Motor neuron (in vitro differentiated cells): ENCODE results near the gene STIP1. TPM values are rescaled to one million over a fixed set of nuclear protein-coding genes. Genes with fewer than 3 reads are reported as not detected.
A peak's percentile ranks its signal among the peaks of the same experiment; 100 is the strongest.

Experiments used
- ATAC-seq, 8 experiments: fragments of 200-7000 bp; cut with Tn5 transposase; replicated peaks in 6 of 8; 2 replicates each; pipeline ENCODE4 v1.8.0; 2021; ENCODE audit warnings: mild to moderate bottlenecking in 8 of 8, moderate library complexity in 8 of 8
- H3K27ac ChIP-seq, 2 donors: fragments of 250-450 bp; sonication (Bioruptor Pico); 2 replicates each; pipeline ENCODE4 v1.9.0; 2021; ENCODE audit warnings: antibody characterized with exemption in 2 of 2, mild to moderate bottlenecking in 2 of 2, moderate library complexity in 1 of 2
- H3K4me1 ChIP-seq, 2 donors: fragments of 250-450 bp; sonication (Bioruptor Pico); replicated peaks in 1 of 2; 2 replicates each; pipeline ENCODE4 v1.6.1; 2021; ENCODE audit warnings: antibody characterized with exemption in 2 of 2, mild to moderate bottlenecking in 2 of 2, moderate library complexity in 1 of 2
- H3K4me3 ChIP-seq, 5 donors: fragments of 250-450 bp; sonication (Bioruptor Pico); 2 replicates each; pipeline ENCODE4 v1.9.0; 2021; ENCODE audit warnings: antibody characterized with exemption in 5 of 5, mild to moderate bottlenecking in 5 of 5, moderate library complexity in 4 of 5
- WGBS, 10 experiments: fragments of 450-650 bp; shearing (Covaris generic); methylation state at CpG; one replicate each; pipeline ENCODE4 v1.0.0; 2022; 5-methylcytosine and 5-hydroxymethylcytosine counted together
- in situ Hi-C, 9 experiments: fragments of 400-800 bp; cut with MboI; loops; one replicate each; pipeline ENCODE4 v1.15.0; 2021; ENCODE audit warnings: low sequenced_read_pairs in 9 of 9, low pct_unique_long_range_greater_than_20kb in 2 of 9; ENCODE audit not compliant: unreplicated experiment in 9 of 9
- total RNA-seq, 8 experiments: library from RNA; unstranded; fragments of 300-600 nt; gene quantifications; 2 replicates each; pipeline versions ENCODE4 v1.2.3 to v1.2.4, GENCODE V29; 2022

The STIP1 gene
- total RNA-seq, 8 experiments from 2014 or later = 110 to 251 (median 163) TPM

- H3K4me3 ChIP-seq = peak within 1 kb of the TSS; percentile 53 to 68 (median 64)
- peak; percentile 42 to 76 (median 68) for ATAC-seq
- in situ Hi-C loops = no loop called here
- peaks cover 28 to 35% of the 10 kb centered on the region in 2 donors for H3K4me1 ChIP-seq
- WGBS, 10 experiments = 0 to 5% (median 2%) methylated on average over 3 to 14 of the region's 62 CpGs; no CpG with 5 or more reads in 4 of the 10 experiments
- H3K27ac ChIP-seq = peak within 1 kb of the TSS; percentile 88 to 92
These were observed 44.4 kb downstream of the STIP1 start, which contains the start of gene DNAJC4 for GRCh38 chr11:64230171-64230984. Gene DNAJC4 (plus strand): TSS chr11:64230548. CDS start chr11:64230855, 307 bp downstream.

DNA sequence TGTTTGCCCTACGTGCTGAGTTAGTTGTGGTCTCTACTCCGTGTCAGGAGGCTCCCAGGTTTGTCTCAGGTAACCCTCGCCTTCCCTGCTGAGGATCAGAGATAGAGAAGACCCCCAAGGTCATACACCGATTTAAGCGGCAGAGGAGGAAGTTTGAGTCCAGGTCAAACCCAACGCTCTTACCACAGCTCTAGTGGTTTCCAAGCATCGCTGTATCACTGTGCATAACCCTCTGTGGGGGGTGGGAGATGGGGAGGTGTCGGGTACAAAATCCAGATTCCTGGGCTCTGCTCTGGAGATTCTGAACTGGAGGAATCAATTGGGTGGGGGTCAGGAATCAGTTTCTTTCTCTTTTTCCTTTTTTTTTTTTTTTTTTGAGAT is 45.0 kb downstream of the STIP1 start:
- peak overlapping the region; percentile 53 to 68 (median 64) for H3K4me3 ChIP-seq

DNA sequence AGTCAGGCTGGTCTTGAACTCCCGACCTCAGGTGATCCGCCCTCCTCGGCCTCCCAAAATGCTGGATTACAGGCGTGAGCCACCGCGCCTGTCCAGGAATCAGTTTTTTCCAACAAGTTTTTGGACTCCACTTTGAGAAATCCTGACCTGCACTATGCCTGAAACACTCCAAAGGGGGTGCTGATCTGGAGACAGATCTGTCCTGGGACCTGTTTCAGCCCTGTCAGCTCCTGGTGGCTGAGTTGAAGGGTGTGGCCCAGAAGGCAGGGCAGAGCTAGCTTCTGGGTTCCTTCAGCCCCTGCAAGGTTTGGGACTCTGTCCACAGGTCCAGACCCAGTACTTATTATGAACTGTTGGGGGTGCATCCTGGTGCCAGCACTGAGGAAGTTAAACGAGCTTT is 45.6 kb downstream of the STIP1 start:
- Histone ChIP-seq H3K27ac (no peak overlapping the region), H3K4me3 (peak overlapping the region in 4 of 5 donors; percentile 62 to 68 (median 64)), H3K4me1 (peaks cover 26 to 38% of the 10 kb centered on the region in 2 donors)
- no peak for ATAC-seq
- in situ Hi-C loops = no loop called here
- WGBS, 10 experiments = 80 to 96% (median 94%) methylated on average over 4 to 7 of the region's 7 CpGs; no CpG with 5 or more reads in 7 of the 10 experiments

More for the DNA sequence above, 45.0 kb downstream of the STIP1 start:
- in situ Hi-C loops = no loop called here
- no peak for ATAC-seq
- H3K4me1 ChIP-seq = peaks cover 27 to 38% of the 10 kb centered on the region in 2 donors
- 0 to 20% (median 5%) methylated on average over 1 to 4 of the region's 8 CpGs; no CpG with 5 or more reads in 5 of the 10 experiments for WGBS, 10 experiments
- H3K27ac ChIP-seq = peak overlapping the region; percentile 88 to 92

GRCh38 chr11:64232182-64232966 is 46.4 kb downstream of the STIP1 start:
- H3K27ac ChIP-seq = no peak overlapping the region
- H3K4me1 ChIP-seq = peaks cover 18 to 31% of the 10 kb centered on the region in 2 donors
- 20 to 95% (median 83%) methylated on average over 1 to 8 of the region's 15 CpGs; no CpG with 5 or more reads in 4 of the 10 experiments for WGBS, 10 experiments
- ATAC-seq = no peak
- in situ Hi-C loops = no loop called here
- no peak overlapping the region for H3K4me3 ChIP-seq

DNA sequence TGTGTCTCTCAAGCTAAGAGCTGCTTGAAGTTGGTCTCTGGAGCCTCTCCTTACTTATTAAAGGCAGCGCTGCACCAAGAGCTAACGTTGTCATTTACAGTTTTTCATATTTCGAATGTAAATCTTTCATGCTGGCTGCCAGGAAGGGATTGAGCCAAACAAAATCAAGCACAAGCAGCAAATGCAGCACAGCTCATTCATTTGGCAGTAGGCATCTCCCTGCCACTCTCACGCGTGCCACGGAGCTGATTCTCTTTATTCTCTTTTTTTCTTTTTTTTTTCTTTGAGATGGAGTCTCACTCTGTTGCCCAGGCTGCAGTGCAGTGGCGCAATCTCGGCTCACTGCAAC is 47.0 kb downstream of the STIP1 start:
- WGBS, 10 experiments = 30 to 100% (median 91%) methylated on average over 1 to 8 of the region's 8 CpGs; no CpG with 5 or more reads in 1 of the 10 experiments
- no peak for ATAC-seq
- Histone ChIP-seq H3K4me3 (no peak overlapping the region), H3K4me1 (peaks cover 15 to 29% of the 10 kb centered on the region in 2 donors), H3K27ac (no peak overlapping the region)
- in situ Hi-C loops = no loop called here

- Histone ChIP-seq H3K4me3 (peak within 1 kb of the TSS; percentile 38 to 66 (median 53)), H3K4me1 (peaks cover 14 to 29% of the 10 kb centered on the region in 2 donors), H3K27ac (peak within 1 kb of the TSS; percentile 42 to 77)
- in situ Hi-C loops = no loop called here
- ATAC-seq = peak; percentile 27 to 50 (median 46)
- WGBS, 10 experiments = 0 to 7% (median 5%) methylated on average over 1 to 10 of the region's 62 CpGs; no CpG with 5 or more reads in 7 of the 10 experiments
These were observed 48.1 kb downstream of the STIP1 start, which contains the start of gene VEGFB for GRCh38 chr11:64233913-64234586. Gene VEGFB (plus strand): TSS chr11:64234584. CDS start chr11:64234834, 250 bp downstream.

DNA sequence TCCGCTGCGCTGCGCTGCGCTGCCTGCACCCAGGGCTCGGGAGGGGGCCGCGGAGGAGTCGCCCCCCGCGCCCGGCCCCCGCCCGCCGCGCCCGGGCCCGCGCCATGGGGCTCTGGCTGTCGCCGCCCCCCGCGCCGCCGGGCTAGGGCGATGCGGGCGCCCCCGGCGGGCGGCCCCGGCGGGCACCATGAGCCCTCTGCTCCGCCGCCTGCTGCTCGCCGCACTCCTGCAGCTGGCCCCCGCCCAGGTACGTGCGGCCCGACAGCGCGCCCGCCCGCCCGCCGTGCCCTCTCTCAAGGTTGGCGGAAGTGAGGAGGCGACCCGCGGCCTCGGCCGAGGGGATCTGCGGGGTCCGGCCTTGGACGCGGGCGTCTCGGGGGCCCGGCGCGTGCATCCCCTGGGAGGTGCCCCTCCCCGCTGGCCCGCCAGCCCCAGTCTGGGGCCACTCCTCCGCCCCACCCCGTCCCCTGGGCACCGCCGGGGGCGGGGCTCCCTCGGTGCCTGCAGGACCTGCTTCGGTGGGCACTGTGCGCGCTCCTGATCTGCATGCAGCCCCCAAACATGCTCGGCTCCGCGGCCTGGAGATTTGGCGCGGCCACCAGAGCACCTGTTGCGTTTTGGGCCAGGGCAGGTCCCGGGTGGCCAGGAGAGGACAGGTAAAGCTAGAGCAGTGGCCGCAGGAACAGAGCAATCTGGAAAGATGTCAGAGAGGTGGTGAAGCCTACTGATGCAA is 48.8 kb downstream of the STIP1 start:
- Histone ChIP-seq H3K4me1 (peaks cover 8 to 25% of the 10 kb centered on the region in 2 donors), H3K4me3 (peak overlapping the region; percentile 38 to 66 (median 53)), H3K27ac (peak overlapping the region; percentile 42 to 77)
- in situ Hi-C loops = no loop called here
- peak; percentile 14 to 45 (median 38) for ATAC-seq
- 0% methylated on average over 1 of the region's 80 CpGs; no CpG with 5 or more reads in 9 of the 10 experiments for WGBS, 10 experiments

GRCh38 chr11:64235437-64236161 is 49.6 kb downstream of the STIP1 start:
- peak overlapping the region in 1 of 2 donors; percentile 77 for H3K27ac ChIP-seq
- in situ Hi-C loops = no loop called here
- H3K4me1 ChIP-seq = peaks cover 13 to 30% of the 10 kb centered on the region in 2 donors
- no peak for ATAC-seq
- peak overlapping the region; percentile 38 to 66 (median 53) for H3K4me3 ChIP-seq
- 67 to 98% (median 79%) methylated on average over 1 to 6 of the region's 12 CpGs; no CpG with 5 or more reads in 7 of the 10 experiments for WGBS, 10 experiments

- Histone ChIP-seq H3K4me3 (no peak overlapping the region), H3K27ac (no peak overlapping the region), H3K4me1 (peaks cover 9 to 27% of the 10 kb centered on the region in 2 donors)
- in situ Hi-C loops = no loop called here
- WGBS, 10 experiments = 77 to 100% methylated on average over 1 to 4 of the region's 12 CpGs; no CpG with 5 or more reads in 8 of the 10 experiments
- ATAC-seq = no peak
These were observed 51.5 kb downstream of the STIP1 start for GRCh38 chr11:64237484-64237951.

GRCh38 chr11:64238076-64238475 is 52.1 kb downstream of the STIP1 start:
- no peak for ATAC-seq
- H3K27ac ChIP-seq = no peak overlapping the region
- 83 to 100% (median 100%) methylated on average over 1 to 7 of the region's 9 CpGs; no CpG with 5 or more reads in 5 of the 10 experiments for WGBS, 10 experiments
- H3K4me1 ChIP-seq = peaks cover 11 to 30% of the 10 kb centered on the region in 2 donors
- H3K4me3 ChIP-seq = no peak overlapping the region
- in situ Hi-C loops = no loop called here

GRCh38 chr11:64238999-64239398 is 53.0 kb downstream of the STIP1 start:
- no peak for ATAC-seq
- Histone ChIP-seq H3K27ac (no peak overlapping the region), H3K4me3 (no peak overlapping the region), H3K4me1 (peaks cover 11 to 23% of the 10 kb centered on the region in 2 donors)
- in situ Hi-C loops = no loop called here
- WGBS, 10 experiments = 53 to 100% (median 88%) methylated on average over 1 to 4 of the region's 5 CpGs; no CpG with 5 or more reads in 3 of the 10 experiments
